Measurements from ENCODE around the gene ING3. TPM values are rescaled to one million over a fixed set of nuclear protein-coding genes. Genes with fewer than 3 reads are reported as not detected.

ING3 gene
- total and polyA plus RNA-seq, 2 of the 8 experiments (the other 6 are each of a cell fraction or from before 2014, with no cell fraction given), result 6.0 to 17.7 TPM

GRCh38 chr7:121026159-121026558 lies 75.6 kb downstream of the ING3 start:
- ChIA-PET POLR2A (ENCODE audit: partially characterized antibody) (no interaction called here), CTCF (ENCODE audit: partially characterized antibody) (interaction anchor here (1.0 to 1.4 kb wide), 2 partner anchors 17 to 55 kb away, joined by 3 read pairs; no protein-coding TSS in a partner anchor)
- no peak for TF ChIP-seq SP4 (IDR thresholded peaks at IDR 0.05; ENCODE audit: low read length)
- TF ChIP-seq CEBPB (IDR thresholded peaks at IDR 0.05; ENCODE audit: low read depth, low read length), result no peak
- TF ChIP-seq CREB1 (IDR thresholded peaks at IDR 0.05), result no peak
- no peak for TF ChIP-seq JUN (IDR thresholded peaks at IDR 0.05; ENCODE audit: low read depth, low read length)
- no peak for TF ChIP-seq PHF8 (conservative IDR thresholded peaks at IDR 0.05; ENCODE audit: low read depth, low read length)
- Histone ChIP-seq H3K79me2 (ENCODE audit: control insufficient read depth in 1 of 2, insufficient read depth in 2 of 2, low read length in 2 of 2) (no peaks in the 10 kb centered on the region), H2BK20ac (ENCODE audit: low read length) (no peak overlapping the region), H4K20me1 (replicated peaks in 1 of 2; ENCODE audit: control insufficient read depth in 1 of 2, insufficient read depth in 2 of 2, low read length in 2 of 2) (no peaks in the 10 kb centered on the region), H4K91ac (replicated peaks; ENCODE audit: insufficient read length, low read length) (no peak overlapping the region), H2AK5ac (ENCODE audit: low read depth, low read length) (no peak overlapping the region), H3K9ac (replicated peaks in 1 of 4; ENCODE audit: extremely low read depth in 1 of 4, low read depth in 3 of 4, low read length in 3 of 4) (no peak overlapping the region), H2AFZ (ENCODE audit: low read length) (no peak overlapping the region), H3K9me3 (ENCODE audit: insufficient read depth in 2 of 2, low read depth in 1 of 2, low read length in 1 of 2) (no peaks in the 10 kb centered on the region), H3K23me2 (ENCODE audit: low read depth, low read length) (no peaks in the 10 kb centered on the region), H3K27ac (ENCODE audit: low read depth, low read length) (no peak overlapping the region), H2BK12ac (ENCODE audit: low read depth, low read length) (no peak overlapping the region), H3K4me2 (ENCODE audit: insufficient read depth in 1 of 2, low read depth in 2 of 2, low read length in 2 of 2) (no peak overlapping the region), H2BK5ac (ENCODE audit: low read depth, low read length) (no peak overlapping the region), H3K27me3 (replicated peaks in 1 of 4; ENCODE audit: control insufficient read depth in 3 of 4, extremely low read depth in 1 of 4, insufficient read depth in 3 of 4, low read length in 3 of 4) (no peaks in the 10 kb centered on the region), H3K36me3 (ENCODE audit: control insufficient read depth in 2 of 4, insufficient read depth in 4 of 4, low read length in 3 of 4) (no peaks in the 10 kb centered on the region), H2BK120ac (replicated peaks; ENCODE audit: low read depth, low read length) (no peak overlapping the region), H3K14ac (ENCODE audit: insufficient read length) (no peak overlapping the region), H3K4ac (replicated peaks; ENCODE audit: insufficient read length, low read depth, low read length) (no peak overlapping the region), H3K4me1 (replicated peaks in 1 of 4; ENCODE audit: control insufficient read depth in 3 of 4, insufficient read depth in 4 of 4, low read length in 3 of 4) (peaks cover 0 to 6% (median 0%) of the 10 kb centered on the region in 4 experiments; a peak in 2 of 7 replicates), H3K23ac (ENCODE audit: insufficient read length) (no peak overlapping the region), H3K56ac (replicated peaks; ENCODE audit: insufficient read length, low read depth, low read length) (no peak overlapping the region), H3K79me1 (ENCODE audit: low read depth, low read length) (no peaks in the 10 kb centered on the region), H4K8ac (ENCODE audit: extremely low read depth, insufficient read depth, low read length) (no peak overlapping the region), H3K18ac (ENCODE audit: extremely low read depth, low read length) (no peak overlapping the region), H2BK15ac (ENCODE audit: low read length) (no peak overlapping the region), H3K4me3 (ENCODE audit: extremely low read depth in 1 of 4, insufficient read depth in 2 of 4, low read depth in 3 of 4, low read length in 4 of 4) (no peak overlapping the region), H4K5ac (ENCODE audit: insufficient read length, low read depth, low read length) (no peak overlapping the region)
- FAIRE-seq (no peak), DNase-seq (ENCODE audit: low read depth in 1 of 2, low spot score in 2 of 2) (no peak)
- WGBS, 2 experiments (ENCODE audit: extremely low coverage in 1 of 2, insufficient coverage in 1 of 2, insufficient read length in 1 of 2, insufficient replicate concordance in 2 of 2, low coverage in 1 of 2, low lambda C conversion rate in 2 of 2, missing lambda C conversion rate in 1 of 2), result 94% methylated on average over 1 of the region's 1 CpG; no CpG with 5 or more reads in 1 of the 2 experiments
